Bronchial epithelial cell (primary cell): ENCODE results near the gene FAM78B. TPM values are rescaled to one million over a fixed set of nuclear protein-coding genes. Genes with fewer than 3 reads are reported as not detected.

ENCODE experiments used
- DNase-seq: peaks from one replicate; pipeline ENCODE4 v3.0.0-alpha.2; 2010; ENCODE audit warnings: low read depth
- FAIRE-seq: peaks from 2 replicates; lab custom pipeline; 2011; peaks lifted over from hg19 to GRCh38; lab: Jason Lieb, UNC
- H3K27me3 ChIP-seq: 2 replicates; pipeline ENCODE4 v1.5.1; 2011; ENCODE audit warnings: low read length; ENCODE audit not compliant: control insufficient read depth, insufficient read depth
- H3K36me3 ChIP-seq: 2 replicates; pipeline ENCODE4 v1.5.1; 2011; ENCODE audit warnings: low read length; ENCODE audit not compliant: control insufficient read depth, insufficient read depth
- H3K4me3 ChIP-seq: 2 replicates; pipeline ENCODE4 v1.5.1; 2011; ENCODE audit warnings: mild to moderate bottlenecking, low read depth, low read length, control low read depth
- total RNA-seq: library from RNA; depleted of rRNA; stranded (reverse); fragments of >200 nt; gene quantifications from 2 replicates; pipeline ENCODE4 v1.2.1, GENCODE V29; 2014
- TF ChIP-seq, protein P1 (sequence below): IDR thresholded peaks from 2 replicates; pipeline ENCODE4 v1.5.1; 2011; ENCODE audit warnings: mild to moderate bottlenecking, moderate library complexity, low read length, control low read depth, inconsistent platforms; ENCODE audit not compliant: insufficient read depth, severe bottlenecking

FAM78B gene
- total RNA-seq, 1 donor from 2014 or later: 0.26 TPM

GRCh38 chr1:166151804-166152203 is 15.0 kb downstream of the FAM78B start:
- Histone ChIP-seq H3K27me3 (no peaks in the 10 kb centered on the region), H3K36me3 (no peaks in the 10 kb centered on the region), H3K4me3 (no peak overlapping the region)
- no peak for DNase-seq
- FAIRE-seq: no peak
- TF ChIP-seq, protein P1, sequence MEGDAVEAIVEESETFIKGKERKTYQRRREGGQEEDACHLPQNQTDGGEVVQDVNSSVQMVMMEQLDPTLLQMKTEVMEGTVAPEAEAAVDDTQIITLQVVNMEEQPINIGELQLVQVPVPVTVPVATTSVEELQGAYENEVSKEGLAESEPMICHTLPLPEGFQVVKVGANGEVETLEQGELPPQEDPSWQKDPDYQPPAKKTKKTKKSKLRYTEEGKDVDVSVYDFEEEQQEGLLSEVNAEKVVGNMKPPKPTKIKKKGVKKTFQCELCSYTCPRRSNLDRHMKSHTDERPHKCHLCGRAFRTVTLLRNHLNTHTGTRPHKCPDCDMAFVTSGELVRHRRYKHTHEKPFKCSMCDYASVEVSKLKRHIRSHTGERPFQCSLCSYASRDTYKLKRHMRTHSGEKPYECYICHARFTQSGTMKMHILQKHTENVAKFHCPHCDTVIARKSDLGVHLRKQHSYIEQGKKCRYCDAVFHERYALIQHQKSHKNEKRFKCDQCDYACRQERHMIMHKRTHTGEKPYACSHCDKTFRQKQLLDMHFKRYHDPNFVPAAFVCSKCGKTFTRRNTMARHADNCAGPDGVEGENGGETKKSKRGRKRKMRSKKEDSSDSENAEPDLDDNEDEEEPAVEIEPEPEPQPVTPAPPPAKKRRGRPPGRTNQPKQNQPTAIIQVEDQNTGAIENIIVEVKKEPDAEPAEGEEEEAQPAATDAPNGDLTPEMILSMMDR: no peak

DNA sequence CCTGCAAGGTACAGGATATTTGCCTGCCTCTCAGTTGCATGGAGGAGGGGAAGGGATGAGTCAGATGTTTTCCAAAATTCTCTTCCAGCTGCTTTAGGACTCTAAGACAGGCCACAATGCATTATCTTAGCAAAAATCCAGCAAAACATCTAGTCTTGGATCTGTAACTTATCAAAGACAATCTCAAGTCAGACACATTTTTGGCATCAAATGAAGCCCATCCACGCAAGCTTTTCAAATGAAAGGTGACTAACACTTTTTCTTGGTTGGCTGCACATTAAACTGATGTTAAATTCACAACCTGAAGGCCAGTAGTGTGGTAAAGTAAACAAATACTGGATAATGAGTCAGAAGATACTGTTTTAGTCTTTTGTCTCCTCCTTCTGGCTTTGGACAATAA is 21.3 kb downstream of the FAM78B start:
- Histone ChIP-seq H3K36me3 (no peaks in the 10 kb centered on the region), H3K27me3 (no peaks in the 10 kb centered on the region), H3K4me3 (no peak overlapping the region)
- no peak for FAIRE-seq
- TF ChIP-seq, protein P1: no peak
- DNase-seq: peak; percentile 36

DNA sequence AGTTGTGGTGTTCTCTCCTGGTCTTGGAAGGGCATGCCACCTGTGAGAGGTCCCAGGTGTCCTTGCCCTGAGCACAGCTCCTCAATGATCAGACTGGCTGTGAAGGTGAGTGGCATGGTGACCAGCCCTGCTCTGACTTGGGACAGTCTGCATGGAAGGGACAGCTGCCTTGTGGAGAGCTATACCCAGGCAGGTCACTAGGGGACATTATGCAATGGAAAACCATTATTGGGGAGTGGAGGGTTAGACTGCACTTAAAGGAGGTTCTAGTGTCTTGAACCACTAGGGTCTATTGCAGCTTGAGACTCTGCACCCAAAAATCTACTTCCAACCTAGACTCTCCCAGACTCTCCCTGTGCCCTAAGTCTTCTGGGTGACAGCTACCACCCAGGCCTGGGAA is 24.8 kb downstream of the FAM78B start:
- Histone ChIP-seq H3K36me3 (no peaks in the 10 kb centered on the region), H3K27me3 (no peaks in the 10 kb centered on the region), H3K4me3 (no peak overlapping the region)
- TF ChIP-seq, protein P1: no peak
- DNase-seq: no peak
- no peak for FAIRE-seq

DNA sequence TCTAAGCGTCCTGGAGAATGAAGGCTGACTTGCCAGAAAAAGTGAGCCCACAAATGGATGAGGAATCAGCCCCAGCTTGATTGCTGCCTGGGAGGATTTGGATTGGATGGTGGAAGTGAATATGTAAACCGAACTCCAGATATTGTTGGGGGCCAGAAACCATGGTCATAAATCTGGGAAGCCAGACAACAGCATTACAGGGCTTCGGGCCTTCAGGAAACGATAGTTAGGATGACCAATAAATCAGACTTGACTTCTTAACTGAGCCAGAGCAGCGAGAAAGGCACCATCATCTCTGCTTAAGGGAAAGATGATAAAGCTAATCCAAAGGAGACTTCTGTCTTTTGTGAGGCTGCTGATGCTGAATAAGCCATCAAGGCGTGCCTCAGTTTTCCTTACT is 26.6 kb downstream of the FAM78B start:
- FAIRE-seq (no peak), DNase-seq (no peak)
- Histone ChIP-seq H3K4me3 (no peak overlapping the region), H3K36me3 (no peaks in the 10 kb centered on the region), H3K27me3 (no peaks in the 10 kb centered on the region)
- TF ChIP-seq, protein P1: no peak

DNA sequence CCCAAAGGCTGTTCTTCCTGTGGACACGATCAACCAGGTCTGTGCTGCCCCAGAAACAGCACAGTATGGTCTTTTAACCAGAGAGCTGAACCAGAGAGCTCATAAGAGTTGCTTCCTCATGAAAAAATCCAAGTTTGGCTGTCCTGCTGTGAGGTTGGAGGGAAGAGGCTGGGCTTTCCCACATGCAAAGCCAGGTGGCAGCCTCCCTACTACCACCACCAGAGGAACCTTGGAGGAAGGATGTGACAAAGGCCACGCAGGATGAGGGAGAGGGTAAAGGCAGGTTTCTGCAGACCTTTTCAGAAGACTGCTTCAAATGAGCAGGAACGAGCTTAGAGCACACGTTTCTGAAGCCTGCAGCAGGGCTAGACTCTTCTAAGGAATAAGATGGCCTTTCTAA is 27.1 kb downstream of the FAM78B start:
- no peak for DNase-seq
- Histone ChIP-seq H3K4me3 (no peak overlapping the region), H3K27me3 (no peaks in the 10 kb centered on the region), H3K36me3 (no peaks in the 10 kb centered on the region)
- FAIRE-seq: no peak
- TF ChIP-seq, protein P1: no peak

DNA sequence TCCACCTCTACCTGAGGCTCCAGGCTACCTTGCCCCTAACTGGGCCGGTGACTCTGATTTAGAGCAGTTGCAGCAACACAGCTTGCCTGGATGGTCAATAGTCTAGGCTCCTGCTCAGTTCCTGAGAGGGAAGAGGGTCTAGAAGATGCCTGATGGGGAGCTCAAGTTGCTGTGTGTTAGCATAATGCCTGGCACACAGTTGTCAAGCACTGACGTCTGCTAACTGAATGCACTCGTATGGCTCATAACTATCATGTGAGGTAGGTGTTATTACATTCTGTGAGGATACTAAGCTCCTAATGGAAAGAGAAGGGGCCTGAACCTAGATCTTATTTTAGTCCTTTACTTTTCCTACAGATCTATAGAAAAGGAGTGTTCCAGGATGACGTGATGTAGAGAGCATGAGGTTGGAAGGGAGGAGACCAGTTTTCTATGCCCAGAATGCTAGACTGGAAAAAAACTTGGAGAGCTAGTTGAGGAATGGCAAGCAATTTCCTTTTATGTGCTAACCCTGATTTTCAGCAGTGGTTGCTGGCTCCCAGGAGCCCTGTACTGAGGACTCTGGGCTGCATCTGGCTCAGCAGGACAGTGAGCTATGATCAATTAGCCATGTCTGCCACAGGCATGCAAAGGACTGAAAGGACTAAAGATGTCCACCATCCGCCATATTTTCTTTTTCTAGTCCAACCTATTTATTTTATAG is 30.0 kb downstream of the FAM78B start:
- DNase-seq: no peak
- Histone ChIP-seq H3K27me3 (no peaks in the 10 kb centered on the region), H3K36me3 (no peaks in the 10 kb centered on the region), H3K4me3 (no peak overlapping the region)
- FAIRE-seq: peak; percentile 43
- TF ChIP-seq, protein P1: no peak
